HepG2 (cell line): ENCODE results near the gene MDP1.

ENCODE experiments used
- CREB3 ChIP-seq: sonication (generic); formaldehyde crosslinking; IDR thresholded peaks from 2 replicates; pipeline ENCODE4 v1.5.0; 2020; ENCODE audit warnings: missing genetic modification reagents
- FOXM1 ChIP-seq: sonication (generic); formaldehyde crosslinking; IDR thresholded peaks from 2 replicates; pipeline ENCODE4 v1.5.0; 2020; ENCODE audit warnings: missing genetic modification reagents
- MXI1 ChIP-seq: IDR thresholded peaks from 3 replicates; pipeline ENCODE4 v1.6.1; 2012; ENCODE audit warnings: low read depth, low read length, inconsistent platforms, borderline replicate concordance
- PHB2 ChIP-seq: fragments of 450-650 bp; IDR thresholded peaks from 2 replicates; pipeline ENCODE4 v1.6.1; 2018; ENCODE audit not compliant: partially characterized antibody
- RAD21 ChIP-seq: fragments of 450-650 bp; formaldehyde crosslinking; IDR thresholded peaks from 2 replicates; pipeline ENCODE4 v1.5.0; 2020; ENCODE audit warnings: mild to moderate bottlenecking
- SMARCE1 ChIP-seq: fragments of 450-650 bp; IDR thresholded peaks from 2 replicates; pipeline ENCODE4 v1.6.1; 2017; ENCODE audit warnings: borderline replicate concordance
- STAT5B ChIP-seq: sonication (generic); formaldehyde crosslinking; IDR thresholded peaks from 2 replicates; pipeline ENCODE4 v1.4.0; 2020; ENCODE audit warnings: missing genetic modification reagents
- TP53 ChIP-seq: sonication (generic); formaldehyde crosslinking; conservative IDR thresholded peaks from 2 replicates; pipeline ENCODE4 v1.4.0; 2020; ENCODE audit warnings: missing genetic modification reagents
- ZNF510 ChIP-seq: sonication (generic); formaldehyde crosslinking; IDR thresholded peaks from 2 replicates; pipeline ENCODE4 v1.4.0; 2020; ENCODE audit warnings: low read depth, mild to moderate bottlenecking, missing genetic modification reagents
- ZNF564 ChIP-seq: sonication (generic); formaldehyde crosslinking; IDR thresholded peaks from 2 replicates; pipeline ENCODE4 v1.8.1; 2023; ENCODE audit warnings: mild to moderate bottlenecking, missing genetic modification reagents
- ZNF644 ChIP-seq: IDR thresholded peaks from 2 replicates; pipeline ENCODE4 v1.6.1; 2016; ENCODE audit warnings: low read depth

- TF ChIP-seq RAD21 (CRISPR knock-in tag): no peak
- no peak for TF ChIP-seq ZNF510 (CRISPR knock-in tag)
- TF ChIP-seq TP53 (CRISPR knock-in tag): no peak
- no peak for TF ChIP-seq STAT5B (CRISPR knock-in tag)
- no peak for TF ChIP-seq CREB3
- TF ChIP-seq PHB2: no peak
- no peak for TF ChIP-seq MXI1
- TF ChIP-seq SMARCE1: no peak
- TF ChIP-seq FOXM1 (CRISPR knock-in tag): no peak
- TF ChIP-seq ZNF564 (CRISPR knock-in tag): no peak
- TF ChIP-seq ZNF644 (CRISPR knock-in tag): no peak
These were observed 50.1 kb downstream of the MDP1 start for GRCh38 chr14:24165785-24166184.
